Measurements from ENCODE around the gene DOCK4. TPM values are rescaled to one million over a fixed set of nuclear protein-coding genes. Genes with fewer than 3 reads are reported as not detected.

DOCK4 gene
- total RNA-seq, 1 experiment from 2014 or later, result 4.9 TPM

DNA sequence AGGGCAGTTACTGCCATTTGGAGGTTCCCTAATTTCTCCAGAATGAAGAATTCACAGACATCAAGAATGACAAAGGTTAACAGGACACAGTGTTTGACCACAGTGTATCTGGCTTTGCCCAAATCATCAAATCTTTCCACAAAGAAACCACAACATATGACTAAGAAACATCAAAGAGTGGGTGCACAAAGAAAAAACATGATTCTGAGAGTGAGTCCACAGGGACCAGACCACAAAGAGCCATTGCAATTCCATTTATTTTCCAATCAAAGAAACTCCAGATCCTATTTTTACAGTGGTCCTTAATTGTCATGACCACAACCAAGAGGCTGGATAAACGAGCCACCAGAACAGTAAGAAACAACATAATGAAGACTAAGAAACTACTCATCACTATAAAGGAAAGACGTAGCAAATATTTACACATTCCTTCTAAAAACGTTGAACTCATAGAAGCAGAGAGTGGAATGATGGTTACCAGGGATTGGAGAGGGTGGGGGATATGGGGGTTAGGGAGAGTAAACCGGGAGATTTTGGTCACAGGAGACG lies 286.5 kb downstream of the DOCK4 start:
- no peak overlapping the region for H3K27ac ChIP-seq (ENCODE audit: insufficient read length, low read depth, low read length)
- H3K18ac ChIP-seq (ENCODE audit: insufficient read length, low read depth, low read length), result no peak overlapping the region
- H3K4me1 ChIP-seq (ENCODE audit: insufficient read depth, low read length), result no peaks in the 10 kb centered on the region
- no peak overlapping the region for H2BK120ac ChIP-seq (ENCODE audit: low read depth, low read length, poor library complexity, severe bottlenecking)
- H4K5ac ChIP-seq (ENCODE audit: insufficient read length, low read depth, low read length), result no peak overlapping the region
- no peak overlapping the region for H2BK15ac ChIP-seq (ENCODE audit: low read depth, low read length)
- H2BK5ac ChIP-seq (ENCODE audit: insufficient read length, low read length), result no peak overlapping the region
- Mint-ChIP-seq H3K27ac (no peak overlapping the region), H3K4me3 (no peak overlapping the region), H3K27me3 (ENCODE audit: low read depth) (no peaks in the 10 kb centered on the region), H3K36me3 (ENCODE audit: insufficient read depth in 1 of 3, low read depth in 3 of 3) (peaks cover 0 to 5% (median 0%) of the 10 kb centered on the region in 3 experiments; a peak in 2 of 7 replicates), H3K4me1 (no peaks in the 10 kb centered on the region; a peak in 1 of 4 replicates), H3K9me3 (no peaks in the 10 kb centered on the region)
- H2AFZ ChIP-seq (ENCODE audit: low read length), result no peak overlapping the region
- no peaks in the 10 kb centered on the region for H4K20me1 ChIP-seq (ENCODE audit: control insufficient read depth, insufficient read depth, insufficient read length)
- H3K4ac ChIP-seq (ENCODE audit: low read depth, low read length), result no peak overlapping the region
- H3K4me2 ChIP-seq (ENCODE audit: insufficient read depth, insufficient read length, low read length), result no peak overlapping the region
- H2BK12ac ChIP-seq (ENCODE audit: insufficient read length, low read depth, low read length), result no peak overlapping the region
- no peaks in the 10 kb centered on the region for H3K79me2 ChIP-seq (ENCODE audit: insufficient read depth, low read length)
- no peak overlapping the region for H3T11ph ChIP-seq (ENCODE audit: low read length)
- no peaks in the 10 kb centered on the region for H3K9me3 ChIP-seq (ENCODE audit: control insufficient read depth, low read depth, low read length)
- H3K79me1 ChIP-seq (ENCODE audit: insufficient read depth, low read depth, low read length, poor library complexity, severe bottlenecking), result no peaks in the 10 kb centered on the region
- no peak overlapping the region for H3K14ac ChIP-seq (ENCODE audit: insufficient read depth, low read length)
- H3K23me2 ChIP-seq (ENCODE audit: insufficient read length, low read depth, low read length, poor library complexity, severe bottlenecking), result no peaks in the 10 kb centered on the region
- H4K8ac ChIP-seq (replicated peaks; ENCODE audit: insufficient read length, low read depth, low read length), result no peak overlapping the region
- no peak overlapping the region for H3K23ac ChIP-seq (ENCODE audit: insufficient read length, low read depth, low read length)
- H3K27me3 ChIP-seq (ENCODE audit: insufficient read depth, low read length), result no peaks in the 10 kb centered on the region
- DNase-seq, result no peak
- no peak overlapping the region for H2AK5ac ChIP-seq (ENCODE audit: insufficient read length, low read length)
- WGBS (ENCODE audit: extremely low coverage, insufficient read length, low lambda C conversion rate), result no CpG with 5 or more reads among the region's 5 CpGs
- TF ChIP-seq CTCF (conservative IDR thresholded peaks at IDR 0.05), result no peak
- H2BK20ac ChIP-seq (ENCODE audit: low read depth, low read length, poor library complexity, severe bottlenecking), result no peak overlapping the region
- no peak overlapping the region for H4K91ac ChIP-seq (ENCODE audit: insufficient read length, low read depth, low read length)
- H3K9ac ChIP-seq (ENCODE audit: extremely low read depth, insufficient read length, low read length), result no peak overlapping the region
- H3K56ac ChIP-seq (ENCODE audit: insufficient read length, low read depth, low read length), result no peak overlapping the region
